Measurements from ENCODE around the gene VPS35L.
"Not testable (repeated sequence)": the region's sequence is repeated elsewhere in the genome, so short reads cannot be mapped to it uniquely, and the experiment has no call there.

Gene VPS35L

DNA sequence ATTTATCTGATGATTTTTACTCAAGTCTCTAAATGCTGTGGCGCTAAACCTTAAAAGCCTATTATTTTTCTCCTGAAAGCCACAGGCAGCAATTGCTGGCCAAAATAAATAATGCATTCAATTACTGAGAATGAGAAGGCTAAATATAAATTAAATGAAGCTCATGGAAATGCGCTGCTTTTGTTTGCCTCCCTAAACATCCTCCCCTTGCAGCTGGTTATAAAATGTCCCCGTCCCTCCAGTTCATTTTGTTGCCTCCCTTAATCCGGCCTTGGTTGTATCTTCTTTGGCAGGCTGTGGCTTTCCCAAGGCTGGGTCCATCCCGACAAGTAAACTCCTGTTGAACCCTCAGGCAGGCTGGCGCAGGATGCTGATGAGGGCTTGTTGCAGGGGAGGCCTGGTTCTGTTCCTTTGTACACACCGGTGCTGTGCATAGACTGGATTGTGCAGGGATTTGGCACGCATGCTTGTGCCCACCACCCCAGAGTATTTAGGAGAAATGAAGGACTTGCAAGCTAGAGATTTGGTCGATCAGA, 99.8 kb downstream of the VPS35L start:
- DNase-seq (ENCODE audit: low read depth): no peak

DNA sequence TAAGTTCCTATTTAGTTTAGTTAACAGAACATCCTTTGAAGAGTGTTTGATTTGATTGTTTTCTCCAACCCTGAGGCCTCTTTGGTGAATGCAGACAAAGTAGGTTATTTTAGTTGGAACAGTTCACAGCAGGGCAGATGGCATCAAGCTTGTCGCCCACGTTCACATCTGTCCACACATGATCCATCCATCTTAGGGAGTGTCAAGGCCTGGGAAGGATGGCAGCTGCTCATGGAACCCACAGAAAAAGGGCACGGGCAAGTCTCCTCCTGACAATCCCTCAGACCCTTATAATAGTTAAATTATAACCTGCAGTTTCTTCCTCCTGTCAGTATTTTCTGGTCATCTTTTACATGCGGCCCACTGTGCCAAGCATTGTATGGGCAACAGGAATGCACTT, 102.3 kb downstream of the VPS35L start:
- DNase-seq (ENCODE audit: low read depth): no peak

DNA sequence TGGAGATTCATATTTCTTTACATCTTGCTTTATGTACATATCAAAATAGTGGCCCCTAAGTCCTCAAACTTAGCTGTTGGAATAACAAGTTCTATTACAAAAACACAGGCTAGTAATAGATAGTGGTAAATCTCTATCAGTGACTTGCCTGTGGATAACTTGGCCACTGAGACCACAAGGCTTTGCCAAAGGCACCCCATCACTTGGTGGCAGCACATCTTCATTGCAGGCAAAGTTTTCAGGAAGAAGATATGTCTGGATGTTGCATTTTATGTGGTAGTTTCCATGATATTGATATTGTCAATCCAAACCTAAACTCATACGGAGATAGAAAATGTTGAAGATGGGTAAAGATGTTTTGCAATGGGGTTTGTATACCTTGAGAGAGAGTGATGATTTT, 104.1 kb downstream of the VPS35L start:
- no peak for DNase-seq (ENCODE audit: low read depth)

DNA sequence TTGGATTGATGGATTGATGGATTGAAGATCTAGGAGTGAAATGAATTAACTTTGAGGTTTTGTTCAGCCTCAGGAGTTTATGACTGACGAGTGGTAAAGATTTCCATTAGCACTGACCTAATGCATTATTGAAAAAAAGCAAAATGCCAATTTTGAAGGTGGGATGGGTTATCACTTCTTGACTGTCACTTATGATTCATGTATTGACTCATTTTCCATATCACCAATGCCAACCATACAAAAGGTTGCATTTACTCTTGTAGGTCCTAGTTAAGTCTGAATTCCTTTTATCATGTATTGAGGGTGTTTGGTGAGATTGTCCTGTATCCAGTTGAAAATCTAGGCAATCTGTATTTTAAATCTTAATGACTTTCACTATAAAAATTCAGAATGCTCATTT, 104.9 kb downstream of the VPS35L start:
- no peak for DNase-seq (ENCODE audit: low read depth)

GRCh38 chr16:19662351-19662750, 106.8 kb downstream of the VPS35L start:
- no peak for DNase-seq (ENCODE audit: low read depth)

DNA sequence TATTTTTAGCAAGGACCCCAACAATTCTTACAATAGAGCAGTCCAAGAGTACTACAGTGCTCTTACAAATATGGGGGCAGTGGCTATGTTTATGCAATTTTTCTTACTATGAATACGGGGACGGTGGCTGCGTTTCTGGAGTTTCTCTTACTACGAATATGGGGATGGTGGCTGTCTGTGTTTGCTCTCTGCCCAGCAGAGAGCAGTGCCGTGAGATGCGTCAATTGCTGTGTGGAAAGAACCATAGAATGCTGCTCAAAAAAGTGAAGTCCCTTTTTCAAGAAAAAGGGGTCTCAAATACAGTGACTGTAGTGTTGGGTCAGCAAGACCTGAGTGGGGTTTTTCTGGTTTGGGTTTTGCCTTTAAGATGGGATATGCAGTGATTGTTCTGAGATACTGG, 108.7 kb downstream of the VPS35L start:
- no peak for DNase-seq (ENCODE audit: low read depth)

- DNase-seq (ENCODE audit: low read depth): not testable (repeated sequence)
Measured at GRCh38 chr16:19665313-19665712, 109.8 kb downstream of the VPS35L start.

DNA sequence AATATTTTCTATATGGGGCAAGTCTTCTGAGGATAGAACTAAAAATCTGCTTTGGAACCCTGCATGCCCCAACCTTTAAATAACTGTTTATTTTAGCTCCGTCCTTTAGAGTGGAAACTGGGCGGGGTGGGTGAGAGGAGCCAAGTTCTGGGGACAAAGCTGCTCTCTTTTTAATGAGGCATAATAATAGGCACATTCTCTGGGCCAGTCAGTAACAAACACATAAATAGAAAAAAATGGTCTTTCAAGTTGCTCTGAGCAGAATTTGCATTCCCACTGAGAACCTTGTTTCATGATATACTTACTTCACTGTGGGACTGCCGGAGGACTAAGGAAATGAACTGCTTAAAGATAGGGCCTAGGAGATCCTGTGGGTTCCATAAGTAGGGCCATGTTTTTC, 111.0 kb downstream of the VPS35L start:
- DNase-seq (ENCODE audit: low read depth): no peak

DNA sequence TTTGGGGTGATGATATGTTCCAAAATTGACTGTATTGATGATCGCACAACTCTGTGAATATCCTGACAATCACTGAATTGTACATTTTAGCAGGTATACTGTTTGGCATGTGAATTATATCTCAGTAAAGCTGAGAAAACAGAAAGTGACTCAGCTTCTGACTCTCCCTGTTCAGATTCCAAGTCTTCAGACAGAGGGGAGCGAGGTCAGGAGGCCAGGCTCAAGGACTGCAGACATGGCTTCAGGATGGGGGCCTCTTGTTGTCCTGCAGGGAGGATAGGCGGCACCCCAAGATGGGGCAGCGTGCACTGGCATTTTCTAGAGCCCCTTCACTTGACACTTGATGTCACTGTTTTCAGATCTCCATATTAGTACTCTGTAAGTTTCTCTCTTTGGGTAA, 116.9 kb downstream of the VPS35L start:
- DNase-seq (ENCODE audit: low read depth): no peak

GRCh38 chr16:19674485-19674884, 119.0 kb downstream of the VPS35L start:
- DNase-seq (ENCODE audit: low read depth): no peak

- DNase-seq (ENCODE audit: low read depth): no peak
Measured at GRCh38 chr16:19677402-19677801, 121.9 kb downstream of the VPS35L start.

DNA sequence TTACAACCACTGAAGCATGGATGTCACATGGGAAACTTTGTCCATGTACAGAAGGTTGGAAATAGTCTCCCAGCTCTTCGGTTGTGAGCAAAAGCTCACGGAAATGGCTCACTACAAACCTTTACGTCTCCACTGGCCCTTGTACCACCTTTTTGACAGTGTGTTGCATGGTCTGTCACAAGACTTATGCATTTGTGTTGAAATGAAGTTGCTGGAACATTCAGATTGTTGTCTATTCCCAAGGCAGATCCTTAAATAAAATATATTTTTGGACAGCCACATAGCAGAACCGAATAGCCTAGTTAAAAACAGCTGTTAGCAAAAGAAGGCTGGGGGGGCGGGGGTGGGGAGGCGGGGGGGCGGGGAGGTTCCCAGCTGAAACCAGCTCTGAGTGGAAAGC, 123.3 kb downstream of the VPS35L start:
- no peak for DNase-seq (ENCODE audit: low read depth)

DNA sequence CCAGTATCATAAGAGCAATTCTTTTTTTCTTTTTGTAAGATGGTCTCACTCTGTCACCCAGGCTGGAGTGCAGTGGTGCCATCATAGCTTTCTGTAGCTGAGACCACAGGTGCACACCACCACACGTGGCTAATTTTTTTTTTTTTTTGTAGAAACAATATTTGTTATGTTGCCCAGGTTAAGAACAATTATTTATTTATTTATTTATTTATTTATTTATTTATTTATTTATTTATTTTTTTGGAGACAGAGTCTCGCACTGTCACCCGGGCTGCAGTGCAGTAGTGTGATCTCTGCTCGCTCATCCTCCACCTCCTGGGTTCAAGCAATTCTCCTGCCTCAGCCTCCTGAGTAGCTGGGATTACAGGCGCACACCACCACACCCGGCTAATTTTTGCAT, 123.8 kb downstream of the VPS35L start:
- DNase-seq (ENCODE audit: low read depth): not testable (repeated sequence)

- no peak for DNase-seq (ENCODE audit: low read depth)
Measured at GRCh38 chr16:19680881-19681340, 125.4 kb downstream of the VPS35L start.

DNA sequence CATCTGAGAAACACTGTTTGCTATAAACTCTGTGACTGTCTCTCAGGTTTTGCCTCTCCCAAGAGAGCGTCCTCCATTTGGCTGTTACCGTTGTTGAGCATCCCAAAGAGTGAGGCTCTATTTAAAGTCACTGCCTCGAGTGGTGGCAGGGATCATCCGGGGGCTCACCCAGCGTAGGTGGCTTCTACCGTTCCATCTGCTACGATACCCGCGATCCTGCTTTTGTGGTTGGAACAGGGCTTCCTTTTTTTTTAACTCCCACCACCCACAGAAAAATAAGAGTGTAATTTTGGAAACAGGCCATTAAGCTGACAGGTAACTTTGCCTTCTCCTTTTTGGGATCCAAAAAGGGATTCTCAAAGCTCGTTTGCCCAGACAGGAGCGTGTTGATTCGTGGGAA, 126.1 kb downstream of the VPS35L start:
- no peak for DNase-seq (ENCODE audit: low read depth)

DNA sequence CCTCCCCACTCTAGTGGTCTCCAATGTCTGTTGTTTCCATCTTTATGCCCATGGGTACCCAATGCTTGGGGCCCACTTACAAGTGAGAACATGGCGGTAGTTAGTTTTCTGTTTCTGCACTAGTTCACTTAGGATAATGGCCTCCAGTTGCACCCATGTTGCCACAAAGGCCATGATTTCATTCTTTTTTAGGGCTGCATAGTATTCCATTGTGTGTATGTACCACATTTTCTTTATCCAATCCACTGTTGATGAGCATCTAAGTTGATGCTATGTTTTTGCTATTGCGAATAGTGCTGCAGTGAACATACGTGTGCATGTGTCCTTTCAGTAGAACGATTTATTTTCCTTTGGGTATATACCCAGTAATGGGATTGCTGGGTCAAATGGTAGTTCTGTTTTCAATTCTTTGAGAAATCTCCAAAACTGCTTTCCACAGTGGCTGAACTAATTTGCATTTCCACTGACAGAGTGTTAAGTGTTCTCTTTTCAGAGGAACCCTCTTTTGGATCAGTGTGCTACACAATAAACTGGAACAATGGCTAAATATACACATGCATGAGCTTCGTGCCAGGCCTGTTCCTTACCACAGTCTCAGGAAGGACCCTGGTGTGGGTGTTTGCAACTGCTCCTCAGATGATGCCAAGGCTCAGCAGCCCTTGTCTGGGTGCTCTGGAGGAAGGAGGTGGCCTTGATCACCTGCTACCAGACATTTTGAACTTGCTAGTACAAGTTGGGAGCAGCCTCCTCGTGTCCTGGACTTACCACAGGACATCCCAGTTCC, 128.1 kb downstream of the VPS35L start:
- DNase-seq (ENCODE audit: low read depth): no peak

GRCh38 chr16:19685176-19685575, 129.7 kb downstream of the VPS35L start:
- DNase-seq (ENCODE audit: low read depth): no peak

- no peak for DNase-seq (ENCODE audit: low read depth)
Measured at GRCh38 chr16:19687279-19687678, 131.8 kb downstream of the VPS35L start.

- DNase-seq (ENCODE audit: low read depth): no peak
Measured at GRCh38 chr16:19688396-19689024, 133.0 kb downstream of the VPS35L start.

GRCh38 chr16:19689342-19689741, 133.8 kb downstream of the VPS35L start:
- no peak for DNase-seq (ENCODE audit: low read depth)

DNA sequence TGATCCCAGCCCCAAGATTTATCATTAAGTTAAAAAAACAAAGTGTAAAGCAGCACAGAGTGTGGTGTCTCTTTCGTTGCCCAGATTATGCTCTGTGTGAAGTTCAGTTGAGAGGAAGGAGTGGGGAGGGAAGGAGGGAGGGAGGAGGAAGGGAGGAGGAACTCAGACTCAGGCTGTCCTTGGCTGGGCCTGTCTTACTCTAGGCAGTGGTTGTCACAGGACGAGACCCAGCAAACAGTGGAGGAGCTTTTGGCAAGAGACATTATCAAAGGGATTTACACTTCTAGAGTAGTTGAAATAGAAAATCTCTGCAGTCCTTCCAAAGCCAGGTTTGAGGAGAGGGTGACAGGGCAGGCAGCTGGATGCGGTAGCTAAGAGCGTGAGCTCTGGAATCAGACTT, 134.7 kb downstream of the VPS35L start:
- DNase-seq (ENCODE audit: low read depth): no peak

DNA sequence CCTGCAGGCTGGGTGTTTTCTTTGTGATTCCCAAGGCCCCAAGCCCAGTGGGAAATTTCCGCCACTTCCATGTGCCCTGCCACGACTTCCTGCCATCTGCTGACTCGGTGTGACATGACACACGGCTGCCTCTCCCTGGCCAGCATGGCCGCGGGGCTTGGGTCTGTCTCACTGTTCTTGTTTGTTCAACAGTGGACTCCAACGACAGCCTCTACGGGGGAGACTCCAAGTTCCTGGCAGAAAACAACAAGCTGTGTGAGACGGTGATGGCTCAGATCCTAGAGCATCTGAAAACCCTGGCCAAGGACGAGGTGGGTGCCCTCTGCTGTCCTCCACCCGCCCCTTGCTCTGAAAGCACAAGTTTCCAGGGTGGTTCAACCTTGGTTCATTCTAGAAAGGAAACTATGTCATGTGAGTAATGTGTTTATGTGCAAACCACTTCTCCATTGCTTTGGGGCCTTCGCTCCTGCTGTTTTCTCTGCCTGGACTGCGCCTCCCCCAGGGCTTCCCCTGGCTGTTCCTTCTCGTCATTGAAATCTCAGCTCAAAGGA, 135.7 kb downstream of the VPS35L start:
- no peak for DNase-seq (ENCODE audit: low read depth)

GRCh38 chr16:19694989-19695388, 139.5 kb downstream of the VPS35L start:
- no peak for DNase-seq (ENCODE audit: low read depth)

All from T follicular helper cell (primary cell).